DOHH2 (cell line): ENCODE measurements around the gene TBC1D22A.

ENCODE experiments used
- EZH2phosphoT487 ChIP-seq: fragments of 200-600 bp; sonication (generic); IDR thresholded peaks from 2 replicates; pipeline ENCODE4 v1.6.1; 2017; ENCODE audit warnings: borderline replicate concordance, mild to moderate bottlenecking, antibody characterized with exemption, low read length, moderate library complexity, mixed read lengths
- TF ChIP-seq, protein P1 (sequence below): fragments of 200-600 bp; sonication (generic); IDR thresholded peaks from one replicate; pipeline ENCODE4 v1.5.1; 2014; ENCODE audit warnings: antibody characterized with exemption, mild to moderate bottlenecking, low read depth, low read length; ENCODE audit not compliant: poor library complexity, severe bottlenecking

DNA sequence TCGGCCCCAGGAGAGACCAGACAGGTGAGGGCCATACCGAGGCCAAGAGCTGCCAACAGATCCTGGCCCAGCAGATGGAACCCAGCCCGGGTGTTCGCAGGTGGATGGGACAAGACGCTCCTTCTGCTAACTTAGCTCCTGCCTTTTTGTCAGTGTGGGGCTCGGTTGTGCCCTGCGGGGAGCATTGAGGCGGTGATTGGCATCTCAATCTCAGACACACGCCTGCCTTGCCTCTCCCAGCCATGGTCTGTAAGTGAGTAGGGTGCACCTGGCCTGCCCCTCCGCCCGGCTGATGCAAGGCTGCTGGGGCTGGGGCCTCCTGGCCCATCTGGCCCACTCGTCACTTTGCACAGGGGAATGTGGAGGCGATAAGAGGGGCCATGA is 350.1 kb downstream of the TBC1D22A start:
- TF ChIP-seq, protein P1, sequence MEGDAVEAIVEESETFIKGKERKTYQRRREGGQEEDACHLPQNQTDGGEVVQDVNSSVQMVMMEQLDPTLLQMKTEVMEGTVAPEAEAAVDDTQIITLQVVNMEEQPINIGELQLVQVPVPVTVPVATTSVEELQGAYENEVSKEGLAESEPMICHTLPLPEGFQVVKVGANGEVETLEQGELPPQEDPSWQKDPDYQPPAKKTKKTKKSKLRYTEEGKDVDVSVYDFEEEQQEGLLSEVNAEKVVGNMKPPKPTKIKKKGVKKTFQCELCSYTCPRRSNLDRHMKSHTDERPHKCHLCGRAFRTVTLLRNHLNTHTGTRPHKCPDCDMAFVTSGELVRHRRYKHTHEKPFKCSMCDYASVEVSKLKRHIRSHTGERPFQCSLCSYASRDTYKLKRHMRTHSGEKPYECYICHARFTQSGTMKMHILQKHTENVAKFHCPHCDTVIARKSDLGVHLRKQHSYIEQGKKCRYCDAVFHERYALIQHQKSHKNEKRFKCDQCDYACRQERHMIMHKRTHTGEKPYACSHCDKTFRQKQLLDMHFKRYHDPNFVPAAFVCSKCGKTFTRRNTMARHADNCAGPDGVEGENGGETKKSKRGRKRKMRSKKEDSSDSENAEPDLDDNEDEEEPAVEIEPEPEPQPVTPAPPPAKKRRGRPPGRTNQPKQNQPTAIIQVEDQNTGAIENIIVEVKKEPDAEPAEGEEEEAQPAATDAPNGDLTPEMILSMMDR, result no peak
- no peak for TF ChIP-seq EZH2phosphoT487
